MM.1S (cell line): ENCODE results near the gene COIL.

Experiments used
- CTCF ChIP-seq: fragments of 300-600 bp; sonication (generic); IDR thresholded peaks from 2 replicates; pipeline ENCODE4 v1.5.1; 2016; ENCODE audit warnings: antibody characterized with exemption, low read length, mixed read lengths
- EZH2 ChIP-seq: fragments of 300-600 bp; sonication (generic); optimal IDR thresholded peaks from 2 replicates; pipeline ENCODE3; 2017; ENCODE audit warnings: low read depth, mild to moderate bottlenecking, antibody characterized with exemption, low read length, mixed read lengths

DNA sequence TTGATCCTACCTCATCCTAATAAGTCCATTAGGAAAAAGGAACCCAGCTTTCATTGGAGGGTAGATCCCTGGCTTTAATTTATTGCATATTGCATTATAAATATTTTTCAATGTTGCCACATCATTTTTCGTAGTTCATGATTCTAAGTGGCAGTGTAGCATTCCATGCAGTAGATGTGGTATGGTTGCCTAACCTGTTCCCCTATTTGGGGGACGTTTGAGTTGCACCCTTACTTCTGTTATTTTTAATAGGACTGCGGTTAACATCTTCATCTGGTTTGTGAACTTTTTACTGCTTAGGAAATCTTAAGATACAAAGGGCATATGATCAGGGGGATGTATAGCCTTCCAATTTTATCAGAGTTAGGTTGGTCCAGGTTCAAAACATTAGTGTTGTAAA, 22.5 kb upstream of the COIL start:
- TF ChIP-seq CTCF, result no peak
- TF ChIP-seq EZH2, result no peak
